ENCODE data around the gene PDIA3. TPM values are rescaled to one million over a fixed set of nuclear protein-coding genes. Genes with fewer than 3 reads are reported as not detected.
"Not testable (repeated sequence)": the region's sequence is repeated elsewhere in the genome, so short reads cannot be mapped to it uniquely, and the experiment has no call there.

Gene PDIA3
- total RNA-seq, 4 donors from 2014 or later, result 29.5 to 115 (median 98.6) TPM

GRCh38 chr15:43808960-43809678, 62.9 kb downstream of the PDIA3 start:
- H3K36me3 ChIP-seq, result peaks cover 0 to 82% (median 23%) of the 10 kb centered on the region in 4 donors
- no peak overlapping the region for H3K27ac ChIP-seq

GRCh38 chr15:43815064-43815463, 68.8 kb downstream of the PDIA3 start:
- H3K36me3 ChIP-seq, result peaks cover 0 to 56% (median 28%) of the 10 kb centered on the region in 4 donors
- 97% methylated on average over 5 of the region's 5 CpGs; no CpG with 5 or more reads in 1 of the 2 donors for WGBS, 2 donors (ENCODE audit: low coverage in 1 of 2)
- DNase-seq; H3K27me3 ChIP-seq; H3K27ac ChIP-seq; H3K4me1 ChIP-seq; H3K4me3 ChIP-seq; intact Hi-C loops (cut with DNase I; ENCODE audit: low total_unique reads); in situ Hi-C loops (cut with MboI; ENCODE audit: low pct_ligation_motif_present in 1 of 4, low pct_unique_long_range_greater_than_20kb in 1 of 4, low sequenced_read_pairs in 3 of 4); H3K9me3 ChIP-seq: not testable (repeated sequence)

More at GRCh38 chr15:43808960-43809678, 62.9 kb downstream of the PDIA3 start:
- Histone ChIP-seq H3K9me3 (no peaks in the 10 kb centered on the region), H3K4me1 (no peaks in the 10 kb centered on the region), H3K27me3 (no peaks in the 10 kb centered on the region), H3K4me3 (no peak overlapping the region)
- TF ChIP-seq, protein P1, sequence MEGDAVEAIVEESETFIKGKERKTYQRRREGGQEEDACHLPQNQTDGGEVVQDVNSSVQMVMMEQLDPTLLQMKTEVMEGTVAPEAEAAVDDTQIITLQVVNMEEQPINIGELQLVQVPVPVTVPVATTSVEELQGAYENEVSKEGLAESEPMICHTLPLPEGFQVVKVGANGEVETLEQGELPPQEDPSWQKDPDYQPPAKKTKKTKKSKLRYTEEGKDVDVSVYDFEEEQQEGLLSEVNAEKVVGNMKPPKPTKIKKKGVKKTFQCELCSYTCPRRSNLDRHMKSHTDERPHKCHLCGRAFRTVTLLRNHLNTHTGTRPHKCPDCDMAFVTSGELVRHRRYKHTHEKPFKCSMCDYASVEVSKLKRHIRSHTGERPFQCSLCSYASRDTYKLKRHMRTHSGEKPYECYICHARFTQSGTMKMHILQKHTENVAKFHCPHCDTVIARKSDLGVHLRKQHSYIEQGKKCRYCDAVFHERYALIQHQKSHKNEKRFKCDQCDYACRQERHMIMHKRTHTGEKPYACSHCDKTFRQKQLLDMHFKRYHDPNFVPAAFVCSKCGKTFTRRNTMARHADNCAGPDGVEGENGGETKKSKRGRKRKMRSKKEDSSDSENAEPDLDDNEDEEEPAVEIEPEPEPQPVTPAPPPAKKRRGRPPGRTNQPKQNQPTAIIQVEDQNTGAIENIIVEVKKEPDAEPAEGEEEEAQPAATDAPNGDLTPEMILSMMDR (IDR thresholded peaks at IDR 0.05), result no peak
- TF ChIP-seq POLR2AphosphoS5 (IDR thresholded peaks at IDR 0.05) (no peak), POLR2A (IDR thresholded peaks at IDR 0.05) (no peak), EP300 (IDR thresholded peaks at IDR 0.05; ENCODE audit: low read depth) (no peak)
- intact Hi-C loops (cut with DNase I; ENCODE audit: low total_unique reads) (no loop called here), in situ Hi-C loops (cut with MboI; ENCODE audit: low pct_ligation_motif_present in 1 of 4, low pct_unique_long_range_greater_than_20kb in 1 of 4, low sequenced_read_pairs in 3 of 4) (no loop called here)
- WGBS, 2 donors (ENCODE audit: low coverage in 1 of 2), result 71 to 88% methylated on average over 6 of the region's 6 CpGs
- DNase-seq, result no peak

DNA sequence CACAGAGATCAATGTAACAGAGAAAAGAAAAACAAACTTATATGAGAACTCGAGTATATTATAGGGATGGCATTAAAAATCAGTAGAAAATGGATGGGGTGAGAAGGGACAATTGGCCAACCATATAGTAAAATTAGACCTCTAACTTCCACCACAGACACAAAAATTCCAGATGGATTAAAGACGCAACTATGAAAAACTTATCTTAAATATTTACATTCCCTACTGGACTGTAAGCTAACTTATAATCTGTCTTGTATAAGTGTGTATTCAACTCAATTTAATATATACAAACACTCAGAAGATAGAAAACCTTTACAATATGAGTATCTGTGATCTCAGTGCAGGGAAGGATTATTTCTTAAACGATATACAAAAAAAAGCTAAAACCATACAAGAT, 75.3 kb downstream of the PDIA3 start:
- intact Hi-C loops (cut with DNase I; ENCODE audit: low total_unique reads), result no loop called here
- WGBS, 2 donors (ENCODE audit: low coverage in 1 of 2), result 35 to 47% methylated on average over 3 of the region's 3 CpGs
- TF ChIP-seq POLR2AphosphoS5 (IDR thresholded peaks at IDR 0.05), result no peak
- TF ChIP-seq, protein P1 (IDR thresholded peaks at IDR 0.05), result no peak
- no peak for TF ChIP-seq EP300 (IDR thresholded peaks at IDR 0.05; ENCODE audit: low read depth)
- no peak for TF ChIP-seq POLR2A (IDR thresholded peaks at IDR 0.05)
- Histone ChIP-seq H3K27me3 (no peaks in the 10 kb centered on the region), H3K4me1 (peaks cover 7 to 51% (median 22%) of the 10 kb centered on the region in 4 donors), H3K9me3 (no peaks in the 10 kb centered on the region), H3K27ac (peak overlapping the region in 1 of 4 donors; percentile 7), H3K4me3 (no peak overlapping the region), H3K36me3 (peaks cover 0 to 13% (median 0%) of the 10 kb centered on the region in 4 donors)
- in situ Hi-C loops (cut with MboI; ENCODE audit: low pct_ligation_motif_present in 1 of 4, low pct_unique_long_range_greater_than_20kb in 1 of 4, low sequenced_read_pairs in 3 of 4), result no loop called here
- no peak for DNase-seq

Small RNA genes within 50 kb of the gene (small RNA-seq; reads per million reads assigned to genes)
- gene MIR1282, result 0 reads per million in 4 donors
- gene RNU6-353P, result 0 reads per million in 4 donors
- 0 reads per million in 4 donors for gene RNU6-354P

Other genes starting within 250 kb of the PDIA3 start
- 10 to 100 TPM in 2 of 4 donors, 1 to 10 TPM in 2; 6.3 to 14.6 (median 9.8) TPM for gene MAP1A, start 228.8 kb upstream of the PDIA3 start, total RNA-seq
- gene PPIP5K1, start 156.2 kb upstream of the PDIA3 start, total RNA-seq, result 100 to 1,000 TPM in 1 of 4 donors, 10 to 100 TPM in 3; 60.5 to 273 (median 84.0) TPM
- gene CKMT1B, start 152.4 kb upstream of the PDIA3 start, total RNA-seq, result 100 to 1,000 TPM; 134 to 333 (median 187) TPM
- gene STRC, start 127.6 kb upstream of the PDIA3 start, total RNA-seq, result 10 to 100 TPM in 1 of 4 donors, 1 to 10 TPM in 1, under 1 TPM in 1, not detected in 1; 0.41 to 20.3 (median 1.4) TPM
- gene CATSPER2, start 97.6 kb upstream of the PDIA3 start, total RNA-seq, result 10 to 100 TPM in 2 of 4 donors, 1 to 10 TPM in 2; 4.9 to 58.1 (median 11.6) TPM
- 100 to 1,000 TPM; 103 to 213 (median 149) TPM for gene CKMT1A, start 52.6 kb upstream of the PDIA3 start, total RNA-seq
- gene ELL3, start 30.5 kb downstream of the PDIA3 start, total RNA-seq, result 10 to 100 TPM in 3 of 4 donors, 1 to 10 TPM in 1; 4.4 to 59.4 (median 32.6) TPM
- 1,000 to 10,000 TPM in 1 of 4 donors, 100 to 1,000 TPM in 3; 663 to 1,001 (median 825) TPM for gene SERF2, start 45.9 kb downstream of the PDIA3 start, total RNA-seq
- gene SERINC4, start 53.8 kb downstream of the PDIA3 start, total RNA-seq, result not detected
- 10 to 100 TPM; 10.6 to 41.1 (median 27.5) TPM for gene HYPK, start 54.2 kb downstream of the PDIA3 start, total RNA-seq
- 10 to 100 TPM in 3 of 4 donors, 1 to 10 TPM in 1; 9.8 to 32.9 (median 16.3) TPM for gene MFAP1, start 78.3 kb downstream of the PDIA3 start, total RNA-seq
- gene WDR76, start 80.6 kb downstream of the PDIA3 start, total RNA-seq, result 1 to 10 TPM in 2 of 4 donors, under 1 TPM in 1, not detected in 1; 0.20 to 4.8 (median 2.7) TPM

All from transverse colon (tissue), 4 donors.